ENCODE data around the gene WDR11. TPM values are rescaled to one million over a fixed set of nuclear protein-coding genes. Genes with fewer than 3 reads are reported as not detected.

Gene WDR11
- total RNA-seq, 4 donors from 2014 or later = 42.1 to 65.1 (median 52.2) TPM

- TF ChIP-seq CTCF (IDR thresholded peaks at IDR 0.05) (no peak), POLR2A (IDR thresholded peaks at IDR 0.05) (no peak)
- DNase-seq = no peak
These were observed 22.6 kb downstream of the WDR11 start for GRCh38 chr10:120873741-120874140.

GRCh38 chr10:120883071-120883470 lies 31.9 kb downstream of the WDR11 start:
- no peaks in the 10 kb centered on the region for H3K9me3 ChIP-seq
- no peaks in the 10 kb centered on the region for H3K27me3 ChIP-seq
- no peak for DNase-seq
- H3K4me3 ChIP-seq = no peak overlapping the region
- peaks cover 0 to 55% (median 0%) of the 10 kb centered on the region in 3 donors for H3K36me3 ChIP-seq
- TF ChIP-seq POLR2A (IDR thresholded peaks at IDR 0.05) = no peak
- no peak for TF ChIP-seq CTCF (IDR thresholded peaks at IDR 0.05)
- H3K4me1 ChIP-seq = no peaks in the 10 kb centered on the region
- no peak overlapping the region for H3K27ac ChIP-seq

More at GRCh38 chr10:120873741-120874140, 22.6 kb downstream of the WDR11 start:
- no peaks in the 10 kb centered on the region for H3K27me3 ChIP-seq
- H3K4me1 ChIP-seq = no peaks in the 10 kb centered on the region
- no peak overlapping the region for H3K27ac ChIP-seq
- H3K4me3 ChIP-seq = no peak overlapping the region
- no peaks in the 10 kb centered on the region for H3K9me3 ChIP-seq
- H3K36me3 ChIP-seq = peaks cover 0 to 78% (median 0%) of the 10 kb centered on the region in 3 donors

- TF ChIP-seq CTCF (IDR thresholded peaks at IDR 0.05) = no peak
- TF ChIP-seq POLR2A (IDR thresholded peaks at IDR 0.05) = no peak
- Histone ChIP-seq H3K27ac (no peak overlapping the region), H3K9me3 (no peaks in the 10 kb centered on the region), H3K4me1 (no peaks in the 10 kb centered on the region), H3K27me3 (no peaks in the 10 kb centered on the region), H3K36me3 (peaks cover 0 to 71% (median 0%) of the 10 kb centered on the region in 3 donors), H3K4me3 (no peak overlapping the region)
- no peak for DNase-seq
These were observed 36.3 kb downstream of the WDR11 start for GRCh38 chr10:120887482-120887881.

- TF ChIP-seq CTCF (IDR thresholded peaks at IDR 0.05) (no peak), POLR2A (IDR thresholded peaks at IDR 0.05) (no peak)
- H3K4me1 ChIP-seq = no peaks in the 10 kb centered on the region
- no peak for DNase-seq
These were observed 40.2 kb downstream of the WDR11 start for GRCh38 chr10:120891365-120891764.

GRCh38 chr10:120894556-120894955 lies 43.4 kb downstream of the WDR11 start:
- no peak for DNase-seq
- Histone ChIP-seq H3K36me3 (peaks cover 0 to 57% (median 0%) of the 10 kb centered on the region in 3 donors), H3K9me3 (no peaks in the 10 kb centered on the region), H3K4me1 (no peaks in the 10 kb centered on the region), H3K27ac (no peak overlapping the region), H3K27me3 (no peaks in the 10 kb centered on the region), H3K4me3 (no peak overlapping the region)
- TF ChIP-seq CTCF (IDR thresholded peaks at IDR 0.05) = no peak
- no peak for TF ChIP-seq POLR2A (IDR thresholded peaks at IDR 0.05)

More at GRCh38 chr10:120891365-120891764, 40.2 kb downstream of the WDR11 start:
- Histone ChIP-seq H3K9me3 (no peaks in the 10 kb centered on the region), H3K36me3 (peaks cover 0 to 68% (median 0%) of the 10 kb centered on the region in 3 donors), H3K4me3 (no peak overlapping the region), H3K27ac (no peak overlapping the region), H3K27me3 (no peaks in the 10 kb centered on the region)

GRCh38 chr10:120897343-120897742 lies 46.2 kb downstream of the WDR11 start:
- Histone ChIP-seq H3K27ac (no peak overlapping the region), H3K27me3 (no peaks in the 10 kb centered on the region), H3K36me3 (peaks cover 0 to 57% (median 10%) of the 10 kb centered on the region in 3 donors), H3K9me3 (no peaks in the 10 kb centered on the region), H3K4me3 (no peak overlapping the region), H3K4me1 (no peaks in the 10 kb centered on the region)
- no peak for DNase-seq
- TF ChIP-seq POLR2A (IDR thresholded peaks at IDR 0.05) (no peak), CTCF (IDR thresholded peaks at IDR 0.05) (no peak)

All from Peyer's patch (tissue), 4 donors.